ENCODE measurements around the gene ZBTB7B.

- TF ChIP-seq POLR2A (IDR thresholded peaks at IDR 0.05) (no peak), POLR2AphosphoS5 (IDR thresholded peaks at IDR 0.05; ENCODE audit: insufficient read depth in 1 of 2, low read depth in 1 of 2) (no peak)
- TF ChIP-seq, protein P1, sequence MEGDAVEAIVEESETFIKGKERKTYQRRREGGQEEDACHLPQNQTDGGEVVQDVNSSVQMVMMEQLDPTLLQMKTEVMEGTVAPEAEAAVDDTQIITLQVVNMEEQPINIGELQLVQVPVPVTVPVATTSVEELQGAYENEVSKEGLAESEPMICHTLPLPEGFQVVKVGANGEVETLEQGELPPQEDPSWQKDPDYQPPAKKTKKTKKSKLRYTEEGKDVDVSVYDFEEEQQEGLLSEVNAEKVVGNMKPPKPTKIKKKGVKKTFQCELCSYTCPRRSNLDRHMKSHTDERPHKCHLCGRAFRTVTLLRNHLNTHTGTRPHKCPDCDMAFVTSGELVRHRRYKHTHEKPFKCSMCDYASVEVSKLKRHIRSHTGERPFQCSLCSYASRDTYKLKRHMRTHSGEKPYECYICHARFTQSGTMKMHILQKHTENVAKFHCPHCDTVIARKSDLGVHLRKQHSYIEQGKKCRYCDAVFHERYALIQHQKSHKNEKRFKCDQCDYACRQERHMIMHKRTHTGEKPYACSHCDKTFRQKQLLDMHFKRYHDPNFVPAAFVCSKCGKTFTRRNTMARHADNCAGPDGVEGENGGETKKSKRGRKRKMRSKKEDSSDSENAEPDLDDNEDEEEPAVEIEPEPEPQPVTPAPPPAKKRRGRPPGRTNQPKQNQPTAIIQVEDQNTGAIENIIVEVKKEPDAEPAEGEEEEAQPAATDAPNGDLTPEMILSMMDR (IDR thresholded peaks at IDR 0.05): no peak
Observed at GRCh38 chr1:155000411-155000725, 2.2 kb upstream of the ZBTB7B start.
